DMS 273 (cell line): ENCODE data around the gene HAPLN3.
A peak's percentile ranks its signal among the peaks of the same experiment; 100 is the strongest.

Experiments used
- DNase-seq: peaks from one replicate; lab custom pipeline; 2025; ENCODE audit not compliant: unreplicated experiment; lab: John Stamatoyannopoulos, UW

Gene HAPLN3

GRCh38 chr15:88865498-88866099, 29.7 kb downstream of the HAPLN3 start:
- no peak for DNase-seq

- DNase-seq, result no peak
Measured at GRCh38 chr15:88864861-88865497, 30.4 kb downstream of the HAPLN3 start.

GRCh38 chr15:88863412-88863811, 31.9 kb downstream of the HAPLN3 start:
- no peak for DNase-seq

GRCh38 chr15:88860212-88860611, 35.1 kb downstream of the HAPLN3 start:
- DNase-seq, result no peak

GRCh38 chr15:88859550-88859949, 35.8 kb downstream of the HAPLN3 start:
- no peak for DNase-seq

GRCh38 chr15:88858934-88859333, 36.4 kb downstream of the HAPLN3 start:
- DNase-seq, result no peak

- no peak for DNase-seq
Measured at GRCh38 chr15:88852476-88852875, 42.9 kb downstream of the HAPLN3 start.

GRCh38 chr15:88849376-88850072, 45.8 kb downstream of the HAPLN3 start:
- DNase-seq, result no peak

GRCh38 chr15:88848203-88848602, 47.1 kb downstream of the HAPLN3 start:
- DNase-seq, result no peak

- DNase-seq, result no peak
Measured at GRCh38 chr15:88847144-88847543, 48.2 kb downstream of the HAPLN3 start.

- DNase-seq, result no peak
Measured at GRCh38 chr15:88845616-88846015, 49.7 kb downstream of the HAPLN3 start.

- no peak for DNase-seq
Measured at GRCh38 chr15:88844749-88845386, 50.5 kb downstream of the HAPLN3 start.

GRCh38 chr15:88843334-88843733, 52.0 kb downstream of the HAPLN3 start:
- no peak for DNase-seq

GRCh38 chr15:88842156-88842555, 53.2 kb downstream of the HAPLN3 start:
- no peak for DNase-seq

- DNase-seq, result no peak
Measured at GRCh38 chr15:88841236-88841635, 54.1 kb downstream of the HAPLN3 start.

- DNase-seq, result no peak
Measured at GRCh38 chr15:88839961-88840360, 55.4 kb downstream of the HAPLN3 start.

- DNase-seq, result no peak
Measured at GRCh38 chr15:88839146-88839545, 56.2 kb downstream of the HAPLN3 start.

GRCh38 chr15:88838667-88839066, 56.7 kb downstream of the HAPLN3 start:
- DNase-seq, result no peak

GRCh38 chr15:88835646-88836045, 59.7 kb downstream of the HAPLN3 start:
- DNase-seq, result no peak

GRCh38 chr15:88835119-88835518, 60.2 kb downstream of the HAPLN3 start:
- DNase-seq, result no peak

GRCh38 chr15:88834211-88834812, 61.0 kb downstream of the HAPLN3 start:
- DNase-seq, result peak; percentile 24

- DNase-seq, result no peak
Measured at GRCh38 chr15:88833731-88834100, 61.6 kb downstream of the HAPLN3 start.
